PC-3 (cell line): ENCODE results near the gene HSPH1. TPM values are rescaled to one million over a fixed set of nuclear protein-coding genes. Genes with fewer than 3 reads are reported as not detected.

Experiments
- ATAC-seq: fragments of 200-7000 bp; cut with Tn5 transposase; 2 replicates; pipeline ENCODE4 v1.9.1; 2020; ENCODE audit warnings: mild to moderate bottlenecking, moderate library complexity
- BruUV-seq: library from RNA; stranded (reverse); fragments of 400-500 nt; replicated peaks from 2 replicates; lab custom pipeline; 2021; lab: Mats Ljungman, UMichigan
- CTCF ChIA-PET: fragments of 300-600 bp; sonication (Branson Sonifier 250); formaldehyde crosslinking; loops from one replicate; lab custom pipeline; 2022; ENCODE audit warnings: antibody characterized with exemption; lab: Charles Lee
- POLR2A ChIA-PET: fragments of 300-600 bp; sonication (Branson Sonifier 250); formaldehyde crosslinking; loops from one replicate; lab custom pipeline; 2022; ENCODE audit warnings: antibody characterized with exemption; ENCODE audit not compliant: unreplicated experiment; lab: Charles Lee
- DNase-seq: peaks from one replicate; pipeline ENCODE4 v3.0.0-alpha.2; 2015
- H2AFZ ChIP-seq: fragments of 300-600 bp; sonication (generic); 2 replicates; pipeline ENCODE4 v1.6.0; 2016; ENCODE audit warnings: antibody characterized with exemption, low read length
- H3F3A ChIP-seq: fragments of 300-600 bp; sonication (generic); one replicate; pipeline ENCODE4 v1.6.0; 2017; ENCODE audit warnings: antibody characterized with exemption, low read length, control low read depth, mild to moderate bottlenecking; ENCODE audit not compliant: unreplicated experiment
- H3K27ac ChIP-seq: fragments of 300-600 bp; sonication (generic); 2 replicates; pipeline ENCODE4 v1.5.1; 2016; ENCODE audit warnings: mild to moderate bottlenecking, low read length
- H3K27me3 ChIP-seq: fragments of 300-600 bp; sonication (generic); 2 replicates; pipeline ENCODE4 v1.6.1; 2016; ENCODE audit warnings: low read length, mixed read lengths
- H3K36me3 ChIP-seq: fragments of 300-600 bp; sonication (generic); 2 replicates; pipeline ENCODE4 v1.6.1; 2016; ENCODE audit warnings: low read depth, mixed run types, low read length, mixed read lengths
- H3K4me1 ChIP-seq: fragments of 300-600 bp; sonication (generic); 2 replicates; pipeline ENCODE4 v1.5.1; 2016; ENCODE audit warnings: low read length; ENCODE audit not compliant: insufficient read depth
- H3K4me2 ChIP-seq: fragments of 300-600 bp; sonication (generic); 2 replicates; pipeline ENCODE4 v1.6.0; 2016; ENCODE audit warnings: low read length
- H3K4me3 ChIP-seq: fragments of 300-600 bp; sonication (generic); 2 replicates; pipeline ENCODE4 v1.5.1; 2016; ENCODE audit warnings: mild to moderate bottlenecking, low read length, mixed read lengths
- H3K79me2 ChIP-seq: fragments of 300-600 bp; sonication (generic); 2 replicates; pipeline ENCODE4 v1.6.1; 2017; ENCODE audit warnings: low read length, mixed read lengths
- H3K9ac ChIP-seq: fragments of 300-600 bp; sonication (generic); 2 replicates; pipeline ENCODE4 v1.6.0; 2016; ENCODE audit warnings: mild to moderate bottlenecking, low read length
- H3K9me2 ChIP-seq: fragments of 300-600 bp; sonication (generic); replicated peaks from 2 replicates; pipeline ENCODE4 v1.6.1; 2016; ENCODE audit warnings: mixed run types, low read length, mixed read lengths
- H3K9me3 ChIP-seq: fragments of 300-600 bp; sonication (generic); 2 replicates; pipeline ENCODE4 v1.6.1; 2016; ENCODE audit warnings: low read length, mixed read lengths
- H4K20me1 ChIP-seq: fragments of 300-600 bp; sonication (generic); 2 replicates; pipeline ENCODE4 v1.6.1; 2016; ENCODE audit warnings: low read length, mixed read lengths
- EZH2 ChIP-seq: fragments of 300-600 bp; sonication (generic); IDR thresholded peaks from one replicate; pipeline ENCODE4 v1.6.1; 2017; ENCODE audit warnings: antibody characterized with exemption, mild to moderate bottlenecking, low read length; ENCODE audit not compliant: unreplicated experiment
- EZH2phosphoT487 ChIP-seq: fragments of 300-600 bp; sonication (generic); IDR thresholded peaks from 2 replicates; pipeline ENCODE4 v1.6.1; 2018; ENCODE audit warnings: mild to moderate bottlenecking, antibody characterized with exemption, low read length, borderline replicate concordance
- intact Hi-C: fragments of 100-400 bp; cut with micrococcal nuclease; formaldehyde crosslinking; loops from 2 replicates; pipeline ENCODE4 v1.9.0; 2023
- total RNA-seq: library from RNA; depleted of rRNA; stranded (reverse); fragments of >200 nt; gene quantifications from 2 replicates; pipeline ENCODE4 v1.2.3, GENCODE V29; 2014
- TF ChIP-seq, protein P1 (sequence below): fragments of 300-600 bp; sonication (generic); conservative IDR thresholded peaks from 2 replicates; pipeline ENCODE4 v1.5.1; 2017; ENCODE audit warnings: antibody characterized with exemption, low read depth, mild to moderate bottlenecking, low read length

HSPH1 gene
- total RNA-seq, 1 experiment from 2014 or later = 83.7 TPM

DNA sequence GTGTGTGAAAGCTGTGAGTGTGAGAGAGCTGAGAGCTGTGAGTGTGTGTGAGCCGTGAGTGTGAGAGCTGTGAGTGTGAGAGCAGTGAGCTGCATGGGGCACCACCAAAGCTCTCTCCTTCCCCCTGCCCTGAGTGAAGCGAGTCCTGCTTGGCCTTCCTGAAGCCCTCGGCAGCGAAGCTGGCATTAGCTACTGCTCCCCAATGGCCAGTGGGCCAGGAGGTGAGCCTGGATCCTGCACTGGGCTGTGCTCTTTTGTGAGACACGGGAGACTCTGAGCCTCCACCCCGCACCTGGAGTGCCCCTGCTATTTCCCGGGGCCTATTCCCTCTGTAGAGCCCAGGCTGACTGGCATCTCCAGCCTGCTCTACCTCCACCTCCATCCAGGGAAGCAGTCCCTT, 51.5 kb downstream of the HSPH1 start:
- Histone ChIP-seq H3K79me2 (no peaks in the 10 kb centered on the region), H2AFZ (no peak overlapping the region), H3K4me2 (no peak overlapping the region), H3K9me2 (no peaks in the 10 kb centered on the region), H3K9ac (no peak overlapping the region), H4K20me1 (no peaks in the 10 kb centered on the region), H3K4me3 (no peak overlapping the region), H3K9me3 (no peaks in the 10 kb centered on the region), H3K27ac (no peak overlapping the region), H3K4me1 (no peaks in the 10 kb centered on the region), H3F3A (no peaks in the 10 kb centered on the region), H3K36me3 (no peaks in the 10 kb centered on the region), H3K27me3 (peaks cover 68% of the 10 kb centered on the region)
- ChIA-PET CTCF (no interaction called here), POLR2A (no interaction called here)
- DNase-seq (no peak), ATAC-seq (no peak)
- intact Hi-C loops = no loop called here
- TF ChIP-seq, protein P1, sequence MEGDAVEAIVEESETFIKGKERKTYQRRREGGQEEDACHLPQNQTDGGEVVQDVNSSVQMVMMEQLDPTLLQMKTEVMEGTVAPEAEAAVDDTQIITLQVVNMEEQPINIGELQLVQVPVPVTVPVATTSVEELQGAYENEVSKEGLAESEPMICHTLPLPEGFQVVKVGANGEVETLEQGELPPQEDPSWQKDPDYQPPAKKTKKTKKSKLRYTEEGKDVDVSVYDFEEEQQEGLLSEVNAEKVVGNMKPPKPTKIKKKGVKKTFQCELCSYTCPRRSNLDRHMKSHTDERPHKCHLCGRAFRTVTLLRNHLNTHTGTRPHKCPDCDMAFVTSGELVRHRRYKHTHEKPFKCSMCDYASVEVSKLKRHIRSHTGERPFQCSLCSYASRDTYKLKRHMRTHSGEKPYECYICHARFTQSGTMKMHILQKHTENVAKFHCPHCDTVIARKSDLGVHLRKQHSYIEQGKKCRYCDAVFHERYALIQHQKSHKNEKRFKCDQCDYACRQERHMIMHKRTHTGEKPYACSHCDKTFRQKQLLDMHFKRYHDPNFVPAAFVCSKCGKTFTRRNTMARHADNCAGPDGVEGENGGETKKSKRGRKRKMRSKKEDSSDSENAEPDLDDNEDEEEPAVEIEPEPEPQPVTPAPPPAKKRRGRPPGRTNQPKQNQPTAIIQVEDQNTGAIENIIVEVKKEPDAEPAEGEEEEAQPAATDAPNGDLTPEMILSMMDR = no peak
- TF ChIP-seq EZH2phosphoT487 (no peak), EZH2 (no peak)
- BruUV-seq = no TSS peak

DNA sequence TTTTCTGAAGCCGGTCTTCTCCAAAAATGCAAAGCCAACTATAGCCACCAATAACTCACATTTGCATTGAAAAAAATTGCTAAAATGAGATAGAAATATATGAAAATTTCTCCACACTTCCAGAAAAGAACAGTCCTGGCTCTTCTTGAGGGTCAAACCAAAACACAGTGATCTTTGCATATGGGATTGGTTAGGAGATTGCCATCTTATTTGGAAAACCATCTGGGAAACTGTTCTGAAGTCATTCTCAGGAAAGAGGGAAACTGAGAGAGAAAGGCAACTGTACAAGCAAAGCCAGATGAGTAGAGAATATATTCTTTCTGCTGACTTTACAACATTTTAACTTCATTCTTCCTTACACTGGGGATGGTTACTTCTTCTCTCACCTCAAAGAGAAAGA, 54.6 kb downstream of the HSPH1 start:
- H3F3A ChIP-seq = no peaks in the 10 kb centered on the region
- no peaks in the 10 kb centered on the region for H3K9me3 ChIP-seq
- no peak overlapping the region for H3K27ac ChIP-seq
- peaks cover 63% of the 10 kb centered on the region for H3K27me3 ChIP-seq
- no peak overlapping the region for H3K4me2 ChIP-seq
- no TSS peak for BruUV-seq
- DNase-seq = no peak
- H3K9me2 ChIP-seq = no peaks in the 10 kb centered on the region
- intact Hi-C loops = no loop called here
- TF ChIP-seq, protein P1 = no peak
- TF ChIP-seq EZH2 (no peak), EZH2phosphoT487 (no peak)
- POLR2A ChIA-PET = no interaction called here
- no peak overlapping the region for H3K9ac ChIP-seq
- no peak for ATAC-seq
- H3K79me2 ChIP-seq = no peaks in the 10 kb centered on the region
- H3K4me1 ChIP-seq = no peaks in the 10 kb centered on the region
- H3K4me3 ChIP-seq = no peak overlapping the region
- H2AFZ ChIP-seq = no peak overlapping the region
- CTCF ChIA-PET = no interaction called here
- H4K20me1 ChIP-seq = no peaks in the 10 kb centered on the region
- no peaks in the 10 kb centered on the region for H3K36me3 ChIP-seq

DNA sequence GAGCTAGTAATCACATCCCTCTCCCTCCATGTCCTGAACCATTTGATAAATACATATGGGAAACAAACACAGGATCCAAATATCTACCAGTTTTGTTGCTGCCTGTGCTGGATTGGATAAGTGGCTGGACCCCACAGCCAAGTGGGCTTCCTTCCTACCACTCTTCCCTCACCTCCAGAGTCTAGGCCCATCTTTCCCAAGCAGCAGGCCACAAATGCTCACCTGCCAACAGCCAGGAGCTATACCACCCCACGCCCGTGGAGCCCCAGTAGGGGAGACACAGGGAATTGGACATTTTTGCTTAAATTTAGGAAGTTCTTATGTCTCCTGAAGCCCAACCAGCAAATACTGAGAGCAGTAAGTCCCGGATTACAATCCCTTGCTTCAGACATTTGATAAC, 55.8 kb downstream of the HSPH1 start:
- no peaks in the 10 kb centered on the region for H3K4me1 ChIP-seq
- no peak overlapping the region for H3K4me2 ChIP-seq
- H3F3A ChIP-seq = no peaks in the 10 kb centered on the region
- H4K20me1 ChIP-seq = no peaks in the 10 kb centered on the region
- H3K9me2 ChIP-seq = no peaks in the 10 kb centered on the region
- H3K4me3 ChIP-seq = no peak overlapping the region
- POLR2A ChIA-PET = no interaction called here
- no peak overlapping the region for H3K9ac ChIP-seq
- H3K9me3 ChIP-seq = no peaks in the 10 kb centered on the region
- BruUV-seq = no TSS peak
- H3K36me3 ChIP-seq = no peaks in the 10 kb centered on the region
- H3K27me3 ChIP-seq = peaks cover 63% of the 10 kb centered on the region
- no peak for DNase-seq
- no peak overlapping the region for H3K27ac ChIP-seq
- H3K79me2 ChIP-seq = no peaks in the 10 kb centered on the region
- CTCF ChIA-PET = no interaction called here
- intact Hi-C loops = no loop called here
- no peak for ATAC-seq
- TF ChIP-seq EZH2 (no peak), EZH2phosphoT487 (no peak)
- TF ChIP-seq, protein P1 = no peak
- H2AFZ ChIP-seq = no peak overlapping the region
